Adipose tissue (tissue), 3 donors: Measurements from ENCODE around the gene FNDC3B. TPM values are rescaled to one million over a fixed set of nuclear protein-coding genes. Genes with fewer than 3 reads are reported as not detected.
"Not testable (repeated sequence)": the region's sequence is repeated elsewhere in the genome, so short reads cannot be mapped to it uniquely, and the experiment has no call there.

Source experiments
- H3K27ac ChIP-seq: one replicate; pipeline ENCODE4 v1.5.1; 2013; ENCODE audit warnings: low read depth, low read length
- WGBS, 3 donors: extraction: QIAGEN DNeasy Blood & Tissue Kit; methylation state at CpG; one replicate each; pipeline ENCODE4 v1.1.7; 2013; 5-methylcytosine and 5-hydroxymethylcytosine counted together
- polyA plus RNA-seq, 3 donors: library from polyadenylated mRNA; stranded (reverse); fragments of 200-250 nt; gene quantifications; one replicate each; pipeline ENCODE4 v1.2.3, GENCODE V29; 2013
- donor health status: healthy with polysubstance abuse.
- donor health status: Bipolar disorder and iron deficiency.
- donor health status: healthy.

Gene FNDC3B
- polyA plus RNA-seq, 3 donors, result 12.9 to 31.8 (median 29.6) TPM

- 76 to 84% (median 80%) methylated on average over 10 of the region's 10 CpGs for WGBS, 3 donors
- H3K27ac ChIP-seq, result no peak overlapping the region
These were observed 183.2 kb downstream of the FNDC3B start for GRCh38 chr3:172222478-172223071.

DNA sequence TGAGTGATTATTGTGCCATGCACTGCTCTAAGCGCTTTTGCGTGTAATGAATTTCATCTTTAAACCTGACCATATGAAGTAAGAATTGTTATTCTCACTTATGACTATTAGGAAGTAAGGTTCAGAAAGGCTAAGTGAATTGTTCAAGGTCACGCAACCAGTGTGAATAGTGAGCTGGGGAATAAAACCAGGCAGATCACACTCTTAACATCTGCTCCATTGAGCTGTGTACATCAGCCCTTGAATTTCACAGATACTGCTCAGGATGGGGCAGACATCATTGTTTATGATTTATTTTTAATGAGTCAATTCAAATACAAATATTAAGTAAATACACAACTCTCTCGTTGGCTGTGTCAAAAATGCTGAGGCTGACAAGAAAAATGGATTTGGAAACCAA, 184.5 kb downstream of the FNDC3B start:
- no peak overlapping the region for H3K27ac ChIP-seq
- 80 to 93% (median 91%) methylated on average over 4 of the region's 4 CpGs for WGBS, 3 donors

- 53 to 87% (median 84%) methylated on average over 7 of the region's 7 CpGs for WGBS, 3 donors
- no peak overlapping the region for H3K27ac ChIP-seq
These were observed 185.3 kb downstream of the FNDC3B start for GRCh38 chr3:172224560-172225214.

DNA sequence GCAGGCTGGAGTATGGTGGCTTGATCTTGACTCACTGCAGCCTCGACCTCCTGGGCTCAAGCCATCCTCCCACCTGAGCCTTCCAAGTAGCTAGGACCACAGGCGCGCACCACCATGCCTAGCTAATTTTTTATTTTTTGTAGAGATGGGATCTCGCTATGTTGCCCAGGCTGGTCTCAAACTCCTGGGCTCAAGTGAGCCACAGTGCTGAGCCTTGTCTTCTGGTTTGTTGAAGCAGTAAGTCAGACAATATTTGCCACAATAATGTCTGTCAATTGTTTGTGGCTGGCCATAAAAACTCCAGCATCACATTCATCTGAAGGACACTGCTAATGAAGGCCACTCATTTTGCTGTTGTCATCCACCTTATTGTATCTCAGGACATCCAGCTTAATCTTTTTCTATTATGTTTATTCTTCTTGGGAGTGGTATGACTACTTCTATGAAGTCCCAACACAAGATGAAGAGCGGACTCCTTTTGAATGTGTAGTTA, 185.9 kb downstream of the FNDC3B start:
- no peak overlapping the region for H3K27ac ChIP-seq
- 85 to 97% (median 86%) methylated on average over 5 of the region's 5 CpGs for WGBS, 3 donors

DNA sequence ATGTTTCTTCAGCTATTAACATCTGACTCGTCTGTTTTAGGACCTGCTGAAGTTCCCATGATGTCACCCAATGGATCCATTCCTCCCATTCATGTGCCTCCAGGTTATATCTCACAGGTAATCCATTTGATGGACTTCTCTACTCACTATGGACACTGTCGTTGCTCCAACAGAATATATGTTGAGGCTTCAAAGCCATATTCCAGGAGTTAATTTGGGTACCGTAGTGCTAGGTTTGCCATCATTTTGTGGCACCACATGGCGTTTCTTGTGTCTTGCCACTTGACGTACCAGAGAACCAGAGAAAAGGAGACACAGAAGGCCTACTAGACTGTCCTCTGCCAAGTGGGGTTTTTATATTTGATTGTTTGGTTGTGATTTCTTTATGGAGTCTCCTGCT, 187.5 kb downstream of the FNDC3B start:
- H3K27ac ChIP-seq, result no peak overlapping the region
- WGBS, 3 donors, result 88 to 97% (median 97%) methylated on average over 5 of the region's 5 CpGs

GRCh38 chr3:172227340-172228035, 188.1 kb downstream of the FNDC3B start:
- no peak overlapping the region for H3K27ac ChIP-seq
- WGBS, 3 donors, result 83 to 92% (median 83%) methylated on average over 3 of the region's 3 CpGs

DNA sequence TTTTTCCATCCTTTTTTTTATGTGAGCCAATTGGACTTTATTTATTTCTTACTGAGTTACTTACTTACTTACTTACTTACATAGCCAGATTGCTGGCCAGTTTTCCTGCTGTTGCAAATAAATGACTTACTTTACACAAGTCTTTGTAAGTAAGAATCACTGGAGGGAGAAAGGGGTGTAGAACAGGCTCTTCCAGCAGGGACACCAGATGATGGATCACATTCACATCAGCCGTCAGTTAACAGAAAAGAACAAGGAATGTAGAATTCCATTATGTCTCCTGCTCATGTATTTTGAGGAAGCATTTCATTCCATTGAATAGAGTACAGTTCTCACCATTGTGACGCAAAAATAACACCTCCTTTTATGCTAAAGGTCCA, 188.6 kb downstream of the FNDC3B start:
- no peak overlapping the region for H3K27ac ChIP-seq
- WGBS, 3 donors, result 60 to 82% (median 67%) methylated on average over 2 of the region's 2 CpGs

DNA sequence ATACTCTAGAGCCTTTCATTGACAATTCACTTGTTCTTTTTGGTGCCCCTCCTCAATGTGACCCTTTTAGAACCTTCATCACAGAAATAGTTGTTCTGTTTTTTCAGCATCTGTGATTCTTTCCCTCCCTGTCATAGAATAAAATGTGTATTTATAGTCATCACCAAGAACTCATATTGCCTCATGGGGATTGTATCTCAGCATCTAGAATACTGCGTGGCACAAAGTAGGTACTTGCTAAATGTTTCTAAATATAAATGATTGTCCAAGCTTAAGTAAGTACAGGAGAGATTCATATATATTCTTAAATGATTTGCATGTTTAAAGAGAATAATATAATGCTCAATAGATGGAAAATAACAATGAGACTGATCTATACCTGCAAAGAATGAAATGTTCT, 190.1 kb downstream of the FNDC3B start:
- H3K27ac ChIP-seq, result no peak overlapping the region
- 87 to 97% (median 92%) methylated on average over 1 of the region's 1 CpG for WGBS, 3 donors

- 85 to 97% (median 96%) methylated on average over 8 of the region's 8 CpGs for WGBS, 3 donors
- H3K27ac ChIP-seq, result no peak overlapping the region
These were observed 192.0 kb downstream of the FNDC3B start for GRCh38 chr3:172231318-172231901.

GRCh38 chr3:172232579-172233212, 193.3 kb downstream of the FNDC3B start:
- 70 to 91% (median 75%) methylated on average over 3 of the region's 3 CpGs for WGBS, 3 donors
- H3K27ac ChIP-seq, result no peak overlapping the region

- 81 to 86% (median 85%) methylated on average over 8 of the region's 8 CpGs for WGBS, 3 donors
- H3K27ac ChIP-seq, result no peak overlapping the region
These were observed 194.3 kb downstream of the FNDC3B start for GRCh38 chr3:172233474-172234277.

DNA sequence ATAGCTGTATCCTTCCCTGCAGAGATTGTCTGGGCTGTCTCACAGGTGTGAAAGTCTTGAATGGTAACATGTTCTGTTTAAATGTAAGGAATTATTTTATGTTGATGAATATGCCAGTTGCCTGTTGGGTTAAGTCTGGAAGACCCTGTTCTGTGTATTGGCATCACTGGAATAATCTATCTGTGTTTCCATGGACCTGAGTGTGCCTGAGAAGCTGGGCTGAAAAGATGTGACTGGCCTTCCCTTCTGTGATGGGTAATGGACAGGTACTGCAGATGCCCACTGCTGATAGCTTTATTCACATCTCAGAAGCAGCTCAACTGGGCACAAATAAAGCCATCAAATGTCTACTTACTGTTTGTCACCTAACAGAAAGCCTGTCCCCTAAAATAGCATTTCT, 196.3 kb downstream of the FNDC3B start:
- H3K27ac ChIP-seq, result no peak overlapping the region

GRCh38 chr3:172236771-172237742, 197.7 kb downstream of the FNDC3B start:
- H3K27ac ChIP-seq, result no peak overlapping the region
- 74 to 93% (median 89%) methylated on average over 5 of the region's 5 CpGs for WGBS, 3 donors

DNA sequence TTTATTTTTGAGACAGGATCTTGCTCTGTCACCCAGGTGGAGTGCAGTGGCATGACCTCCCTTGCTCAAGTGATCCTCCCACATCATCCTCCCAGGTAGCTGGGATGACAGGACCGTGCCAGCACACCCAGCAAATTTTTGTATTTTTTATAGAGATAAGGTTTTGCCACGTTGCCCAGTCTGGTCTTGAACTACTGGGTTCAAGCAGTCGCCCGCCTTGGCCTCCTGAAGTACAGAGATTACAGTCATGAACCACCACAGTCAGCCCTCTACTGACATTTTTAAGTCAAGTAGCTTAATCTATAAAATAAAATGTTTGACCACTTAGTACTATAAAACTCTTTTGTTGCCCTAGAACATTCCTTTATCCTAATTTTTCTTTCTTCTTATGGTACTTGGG, 198.8 kb downstream of the FNDC3B start:
- WGBS, 3 donors, result 79 to 94% (median 91%) methylated on average over 4 of the region's 4 CpGs
- H3K27ac ChIP-seq, result no peak overlapping the region

DNA sequence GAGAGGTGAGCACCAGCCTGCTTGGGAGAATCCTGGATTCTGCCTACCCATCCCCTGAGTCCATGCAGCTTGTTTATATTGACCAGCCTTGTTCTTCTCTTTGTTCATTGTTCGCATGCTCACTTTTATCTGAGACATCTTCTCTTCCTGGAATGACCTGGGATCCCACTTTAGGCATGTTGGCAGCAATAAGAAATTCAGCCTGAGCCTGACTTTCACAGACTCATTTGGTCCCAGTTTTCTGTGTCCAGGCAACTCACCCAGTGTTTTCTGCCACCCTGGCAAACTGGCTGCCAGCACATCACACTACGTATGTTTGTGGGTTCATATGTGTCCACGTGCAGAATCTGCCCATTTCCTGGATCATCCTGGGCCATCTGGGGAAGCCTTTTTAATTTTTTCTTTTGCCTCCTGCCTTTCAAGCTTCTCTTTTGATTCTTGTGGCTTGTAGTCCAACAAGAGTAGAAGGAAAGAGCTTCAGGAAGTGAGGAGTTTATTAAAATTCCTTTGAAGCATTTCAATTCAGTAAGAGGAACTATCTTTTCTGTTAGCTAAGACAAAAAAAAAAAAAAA, 199.9 kb downstream of the FNDC3B start:
- WGBS, 3 donors, result 69 to 83% (median 71%) methylated on average over 3 of the region's 3 CpGs
- H3K27ac ChIP-seq, result no peak overlapping the region

- no peak overlapping the region for H3K27ac ChIP-seq
- 86 to 93% (median 92%) methylated on average over 1 of the region's 1 CpG for WGBS, 3 donors
These were observed 202.0 kb downstream of the FNDC3B start for GRCh38 chr3:172241405-172241804.

DNA sequence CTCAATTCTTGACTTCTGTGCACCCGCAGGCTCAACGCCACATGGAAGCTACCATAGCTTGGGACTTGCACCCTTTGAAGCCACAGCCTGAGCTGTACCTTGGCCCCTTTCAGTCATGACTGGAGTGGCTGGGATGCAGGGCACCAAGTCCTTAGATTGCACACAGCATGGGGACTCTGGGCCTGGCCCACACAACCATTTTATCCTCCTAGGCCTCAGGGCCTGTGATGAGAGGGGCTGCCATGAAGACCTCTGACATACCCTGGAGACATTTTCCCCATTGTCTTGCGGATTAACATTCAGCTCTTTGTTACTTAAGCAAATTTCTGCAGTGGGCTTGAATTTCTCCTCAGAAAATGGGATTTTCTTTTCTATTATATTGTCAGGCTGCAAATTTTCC, 203.1 kb downstream of the FNDC3B start:
- WGBS, 3 donors, result 94 to 100% (median 98%) methylated on average over 3 of the region's 3 CpGs
- not testable (repeated sequence) for H3K27ac ChIP-seq
